ENCODE results near the gene TBX18.

DNA sequence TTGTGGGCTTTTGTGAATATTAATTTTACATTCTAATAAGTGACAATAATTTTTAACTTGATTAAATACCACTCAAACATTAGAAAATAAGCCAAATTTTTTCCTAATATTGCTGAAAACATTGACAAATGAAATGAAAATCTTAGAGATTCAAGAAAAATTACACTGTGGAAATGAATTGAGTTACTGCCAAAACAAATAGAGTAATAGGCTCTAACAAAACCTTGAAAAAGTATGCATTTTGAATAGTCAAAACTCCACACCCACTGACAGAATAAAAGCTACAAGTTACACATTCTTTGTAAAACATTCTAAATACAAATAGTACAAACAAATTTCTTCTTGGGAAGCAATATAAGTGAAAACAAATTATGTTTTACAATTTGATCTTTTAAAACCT, 5.9 kb downstream of the TBX18 start:
- TF ChIP-seq SUZ12 (IDR thresholded peaks at IDR 0.05; ENCODE audit: extremely low read depth, insufficient read depth, insufficient read length) (no peak), YY1 (IDR thresholded peaks at IDR 0.05; ENCODE audit: insufficient read depth, insufficient read length) (no peak)
